ENCODE data around the gene IFT81.

- TF ChIP-seq GATA2 (IDR thresholded peaks at IDR 0.05; ENCODE audit: low read depth, low read length): no peak
- TF ChIP-seq GATA3 (IDR thresholded peaks at IDR 0.05; ENCODE audit: low read depth, low read length): no peak
These were observed 59.2 kb downstream of the IFT81 start for GRCh38 chr12:110183386-110183785.

All from SH-SY5Y (cell line).